Uterus (tissue), 4 donors: Measurements from ENCODE around the gene AGRP. TPM values are rescaled to one million over a fixed set of nuclear protein-coding genes. Genes with fewer than 3 reads are reported as not detected.
"Not testable (repeated sequence)": the region's sequence is repeated elsewhere in the genome, so short reads cannot be mapped to it uniquely, and the experiment has no call there.

Experiments used
- DNase-seq, 2 donors: peaks; one replicate each; pipeline ENCODE4 v3.0.0-alpha.2; 2019 to 2020
- H3K27ac ChIP-seq, 2 donors: fragments of 200-600 bp; sonication (generic); 1 replicate in 1 of 2; 2 replicates in 1 of 2; pipeline ENCODE4 v1.5.1; 2016 to 2018
- H3K27me3 ChIP-seq, 2 donors: fragments of 200-600 bp; sonication (generic); one replicate each; pipeline ENCODE4 v1.5.1; 2018 to 2019; ENCODE audit warnings: control low read depth in 1 of 2
- H3K36me3 ChIP-seq, 2 donors: fragments of 200-600 bp; sonication (generic); one replicate each; pipeline ENCODE4 v1.5.1; 2019; ENCODE audit warnings: control low read depth in 1 of 2
- H3K4me1 ChIP-seq, 2 donors: fragments of 200-600 bp; sonication (generic); one replicate each; pipeline ENCODE4 v1.5.1; 2018 to 2019; ENCODE audit warnings: control low read depth in 1 of 2
- H3K4me3 ChIP-seq, 2 donors: fragments of 200-600 bp; sonication (generic); 1 replicate in 1 of 2; 2 replicates in 1 of 2; pipeline ENCODE4 v1.5.1; 2018 to 2019; ENCODE audit warnings: mild to moderate bottlenecking in 1 of 2
- H3K9me3 ChIP-seq, 2 donors: fragments of 200-600 bp; sonication (generic); one replicate each; pipeline ENCODE4 v1.5.1; 2019; ENCODE audit warnings: control low read depth in 1 of 2
- POLR2A ChIP-seq, 2 donors: fragments of 450-650 bp; IDR thresholded peaks; one replicate each; pipeline ENCODE4 v1.6.1; 2016; ENCODE audit warnings: antibody characterized with exemption in 2 of 2, mild to moderate bottlenecking in 1 of 2, moderate library complexity in 1 of 2
- intact Hi-C: fragments of 100-400 bp; cut with DNase I; formaldehyde crosslinking; loops from one replicate; pipeline ENCODE4 v1.15.1; 2023; ENCODE audit warnings: low total_unique reads
- total RNA-seq, 4 donors: library from RNA; depleted of rRNA in 3 of 4; stranded (reverse); fragments of >200 nt in 3 of 4; gene quantifications; one replicate each; pipeline versions ENCODE4 v1.1.0 to v1.2.4, GENCODE V29; 2014 to 2023
- TF ChIP-seq, protein P1 (sequence below), 4 experiments: fragments of 200-600 bp in 2 of 4; fragments of 450-650 bp in 2 of 4; sonication (generic) in 2 of 4; IDR thresholded peaks; one replicate each; pipeline ENCODE4 v1.5.1; 2016 to 2019; ENCODE audit warnings: antibody characterized with exemption in 4 of 4, mild to moderate bottlenecking in 2 of 4, moderate library complexity in 1 of 4
- donor health status: DM: yes; HTN: yes; CAD: no.

The AGRP gene
- total RNA-seq, 4 donors from 2014 or later: not detected

DNA sequence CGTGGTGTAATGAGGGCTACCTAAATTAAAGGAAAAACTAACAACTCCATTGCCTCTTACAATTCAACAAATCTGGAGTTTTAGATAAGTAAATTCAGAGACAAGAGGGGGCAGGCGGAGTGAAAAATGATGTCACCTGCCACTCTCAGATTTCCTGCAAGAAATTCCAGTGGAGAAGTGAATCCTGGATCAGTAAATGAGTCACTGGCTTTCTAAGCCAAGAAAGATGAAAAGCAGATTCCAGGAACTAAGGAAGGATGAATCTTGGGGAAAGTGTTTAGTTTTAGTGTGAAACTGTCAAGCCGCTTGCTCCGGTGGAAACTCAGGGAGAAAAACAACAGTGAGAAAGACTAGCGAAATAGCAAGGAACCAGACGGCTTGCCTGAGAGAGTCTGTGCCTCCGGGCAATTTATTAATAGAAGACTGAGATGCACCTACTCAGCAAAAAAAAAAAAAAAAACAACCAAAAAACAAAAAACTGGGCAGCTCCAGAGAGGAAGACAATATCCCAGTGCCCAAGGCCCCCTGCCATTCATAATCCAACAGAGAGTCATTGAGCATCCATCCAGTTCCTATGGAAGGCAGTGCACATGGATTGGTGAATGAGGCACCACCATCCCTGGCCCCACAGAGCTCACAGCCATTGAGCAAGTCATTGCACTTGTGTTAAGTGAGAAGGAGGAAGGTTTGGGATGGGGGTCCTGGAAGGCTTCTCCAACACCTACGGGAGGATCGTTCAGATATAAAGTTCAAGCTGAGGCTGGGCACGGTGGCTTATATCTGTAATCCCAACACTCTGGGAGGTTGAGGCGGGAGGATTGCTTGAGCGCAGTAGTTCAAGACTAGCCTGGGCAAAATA lies 33.2 kb upstream of the AGRP start:
- DNase-seq: no peak
- peak overlapping the region in 1 of 2 donors; percentile 46 for H3K27ac ChIP-seq

DNA sequence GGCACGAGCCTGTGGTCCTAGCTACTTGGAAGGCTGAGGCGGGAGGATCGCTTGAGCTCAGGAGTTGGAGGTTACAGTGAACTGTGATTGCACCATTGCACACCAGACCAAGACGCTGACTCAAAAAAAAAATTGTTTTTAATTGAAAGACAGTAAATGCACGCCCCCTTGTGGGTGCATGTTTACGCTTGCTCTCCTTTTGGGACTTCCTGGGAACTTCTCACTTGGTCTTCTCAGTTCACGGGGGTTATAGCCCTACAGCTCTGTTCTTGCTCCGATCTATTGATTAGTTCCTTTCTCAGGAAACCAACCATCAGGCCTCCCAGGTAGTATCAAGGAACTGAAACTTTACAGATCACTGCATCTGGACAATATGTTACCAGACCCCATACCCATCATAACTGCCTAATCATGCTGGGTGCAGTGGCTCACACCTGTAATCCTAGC lies 31.1 kb upstream of the AGRP start:
- Histone ChIP-seq H3K27me3 (no peaks in the 10 kb centered on the region), H3K27ac (no peak overlapping the region), H3K4me3 (no peak overlapping the region), H3K36me3 (no peaks in the 10 kb centered on the region), H3K9me3 (no peaks in the 10 kb centered on the region), H3K4me1 (no peaks in the 10 kb centered on the region)
- DNase-seq: peak; percentile 72 to 85
- TF ChIP-seq, protein P1, sequence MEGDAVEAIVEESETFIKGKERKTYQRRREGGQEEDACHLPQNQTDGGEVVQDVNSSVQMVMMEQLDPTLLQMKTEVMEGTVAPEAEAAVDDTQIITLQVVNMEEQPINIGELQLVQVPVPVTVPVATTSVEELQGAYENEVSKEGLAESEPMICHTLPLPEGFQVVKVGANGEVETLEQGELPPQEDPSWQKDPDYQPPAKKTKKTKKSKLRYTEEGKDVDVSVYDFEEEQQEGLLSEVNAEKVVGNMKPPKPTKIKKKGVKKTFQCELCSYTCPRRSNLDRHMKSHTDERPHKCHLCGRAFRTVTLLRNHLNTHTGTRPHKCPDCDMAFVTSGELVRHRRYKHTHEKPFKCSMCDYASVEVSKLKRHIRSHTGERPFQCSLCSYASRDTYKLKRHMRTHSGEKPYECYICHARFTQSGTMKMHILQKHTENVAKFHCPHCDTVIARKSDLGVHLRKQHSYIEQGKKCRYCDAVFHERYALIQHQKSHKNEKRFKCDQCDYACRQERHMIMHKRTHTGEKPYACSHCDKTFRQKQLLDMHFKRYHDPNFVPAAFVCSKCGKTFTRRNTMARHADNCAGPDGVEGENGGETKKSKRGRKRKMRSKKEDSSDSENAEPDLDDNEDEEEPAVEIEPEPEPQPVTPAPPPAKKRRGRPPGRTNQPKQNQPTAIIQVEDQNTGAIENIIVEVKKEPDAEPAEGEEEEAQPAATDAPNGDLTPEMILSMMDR (IDR thresholded peaks at IDR 0.05): peak; percentile 56 to 73 (median 62)
- TF ChIP-seq POLR2A (IDR thresholded peaks at IDR 0.05): no peak
- intact Hi-C loops: no loop called here

More for the DNA sequence above, 33.2 kb upstream of the AGRP start:
- no peaks in the 10 kb centered on the region for H3K27me3 ChIP-seq
- H3K4me3 ChIP-seq: no peak overlapping the region
- H3K4me1 ChIP-seq: no peaks in the 10 kb centered on the region
- intact Hi-C loops: no loop called here
- H3K36me3 ChIP-seq: no peaks in the 10 kb centered on the region
- TF ChIP-seq, protein P1 (IDR thresholded peaks at IDR 0.05): no peak
- TF ChIP-seq POLR2A (IDR thresholded peaks at IDR 0.05): no peak
- H3K9me3 ChIP-seq: no peaks in the 10 kb centered on the region

DNA sequence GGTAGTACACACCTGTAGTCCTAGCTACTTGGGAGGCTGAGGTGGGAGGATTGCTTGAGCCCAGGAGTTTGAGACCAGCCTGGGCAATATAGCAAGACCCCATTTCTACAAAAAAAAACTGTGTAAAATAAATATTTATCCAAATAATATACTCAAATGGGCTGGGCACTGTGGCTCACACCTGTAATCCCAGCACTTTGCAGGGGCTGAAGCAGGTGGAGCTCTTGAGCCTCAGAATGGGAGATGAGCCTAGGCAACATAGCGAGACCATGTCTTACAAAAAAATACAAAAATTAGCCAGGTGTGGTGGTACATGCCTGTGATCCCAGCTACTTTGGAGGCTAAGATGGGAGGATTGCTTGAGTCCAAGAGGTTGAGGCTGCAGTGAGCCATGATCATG lies 30.5 kb upstream of the AGRP start:
- DNase-seq, H3K4me1 ChIP-seq, H3K27ac ChIP-seq, H3K36me3 ChIP-seq, H3K9me3 ChIP-seq, H3K27me3 ChIP-seq, intact Hi-C loops, H3K4me3 ChIP-seq: not testable (repeated sequence)

DNA sequence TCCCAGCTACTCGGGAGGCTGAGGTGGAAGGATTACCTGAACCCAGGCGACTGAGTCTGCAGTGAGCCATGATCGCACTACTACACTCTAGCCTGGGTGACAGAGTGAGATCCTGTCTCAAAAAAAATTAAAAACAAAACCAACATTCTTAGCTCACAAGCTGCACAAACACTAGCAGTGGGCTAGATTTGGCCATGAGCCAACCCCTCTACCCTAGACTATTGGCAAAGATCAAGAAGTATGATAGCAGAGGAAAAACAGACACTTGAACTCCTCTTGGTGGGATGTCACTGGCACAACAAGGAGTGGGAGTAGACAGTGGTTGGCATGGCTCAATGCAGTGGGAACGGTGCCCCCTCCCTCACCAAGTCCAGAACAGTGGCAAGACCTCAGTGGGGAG lies 25.7 kb upstream of the AGRP start:
- DNase-seq: no peak
- H3K4me1 ChIP-seq: no peaks in the 10 kb centered on the region
- intact Hi-C loops: no loop called here
- H3K36me3 ChIP-seq: no peaks in the 10 kb centered on the region
- no peak overlapping the region for H3K27ac ChIP-seq
- H3K4me3 ChIP-seq: no peak overlapping the region
- H3K9me3 ChIP-seq: no peaks in the 10 kb centered on the region
- H3K27me3 ChIP-seq: no peaks in the 10 kb centered on the region
- TF ChIP-seq POLR2A (IDR thresholded peaks at IDR 0.05): no peak

DNA sequence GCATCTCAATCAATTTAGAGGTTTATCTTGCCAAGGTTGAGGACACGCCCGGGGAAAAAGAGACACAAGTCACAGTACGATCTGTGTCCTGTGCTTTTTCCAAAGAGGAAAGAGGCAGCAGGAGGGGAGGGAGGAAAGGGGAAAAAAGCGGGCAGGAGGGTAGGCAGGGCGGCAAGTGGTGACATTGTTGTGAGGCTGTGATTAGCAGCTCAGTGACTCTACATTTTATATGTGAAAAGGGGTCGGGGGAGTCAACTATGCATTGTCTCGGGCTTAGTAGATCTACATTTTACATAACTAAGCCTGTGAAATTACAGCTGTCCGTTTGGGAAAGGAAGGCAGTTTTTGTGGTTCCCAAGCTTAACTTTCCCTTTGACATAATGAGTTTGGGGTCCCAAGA lies 23.1 kb upstream of the AGRP start:
- no peaks in the 10 kb centered on the region for H3K9me3 ChIP-seq
- DNase-seq: no peak
- H3K36me3 ChIP-seq: no peaks in the 10 kb centered on the region
- intact Hi-C loops: no loop called here
- no peaks in the 10 kb centered on the region for H3K27me3 ChIP-seq
- H3K27ac ChIP-seq: no peak overlapping the region
- H3K4me3 ChIP-seq: no peak overlapping the region
- H3K4me1 ChIP-seq: no peaks in the 10 kb centered on the region
- TF ChIP-seq, protein P1 (IDR thresholded peaks at IDR 0.05): no peak
- TF ChIP-seq POLR2A (IDR thresholded peaks at IDR 0.05): no peak
